ENCODE measurements around the gene CCDC9B. TPM values are rescaled to one million over a fixed set of nuclear protein-coding genes. Genes with fewer than 3 reads are reported as not detected.

The CCDC9B gene
- total RNA-seq, 1 donor from 2014 or later, result 30.1 TPM

DNA sequence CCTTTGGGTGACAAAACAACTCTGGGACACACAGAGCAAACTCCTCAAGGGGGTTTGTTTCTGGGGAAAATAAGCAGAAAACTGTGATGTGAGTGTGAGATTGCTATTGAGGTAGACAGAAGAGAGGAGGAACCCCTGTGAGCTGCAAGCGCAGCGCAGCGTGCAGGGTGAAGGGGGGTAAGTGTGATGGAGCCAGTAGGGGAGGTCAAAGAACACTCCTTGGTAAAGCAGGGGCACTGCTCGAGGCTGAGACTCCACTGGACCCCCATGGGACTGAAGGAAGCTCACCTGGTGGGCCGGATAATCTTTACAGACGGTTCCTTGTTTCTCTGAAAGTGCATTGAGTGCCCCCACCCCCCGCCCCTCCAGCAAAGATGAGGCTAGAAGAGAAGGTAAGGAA is 9.7 kb downstream of the CCDC9B start:
- DNase-seq (ENCODE audit: low read depth), result no peak

DNA sequence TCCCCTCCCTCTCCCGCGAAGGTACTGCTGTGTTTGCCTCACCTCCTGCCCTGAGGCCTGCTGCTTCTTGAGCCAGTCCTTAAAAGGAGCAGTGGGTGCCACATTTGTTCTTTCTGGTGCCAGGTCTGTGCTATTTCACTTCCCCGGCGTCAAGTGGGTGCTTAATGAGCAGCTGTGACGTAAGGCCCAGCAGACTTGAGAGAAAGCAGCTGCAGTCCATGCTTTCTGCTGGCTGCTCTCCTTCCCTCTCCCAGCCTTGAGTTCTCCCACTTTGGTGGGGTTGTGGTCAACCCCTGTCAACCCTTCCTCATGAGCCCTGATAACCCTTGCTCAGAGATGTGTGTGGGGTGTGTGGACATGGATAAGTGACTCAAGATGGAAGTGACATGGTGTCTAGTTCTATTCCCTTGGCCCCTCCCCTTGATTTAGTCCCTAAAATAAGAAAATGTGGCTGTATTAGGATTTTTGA is 10.3 kb downstream of the CCDC9B start:
- DNase-seq (ENCODE audit: low read depth), result peak; percentile 95

DNA sequence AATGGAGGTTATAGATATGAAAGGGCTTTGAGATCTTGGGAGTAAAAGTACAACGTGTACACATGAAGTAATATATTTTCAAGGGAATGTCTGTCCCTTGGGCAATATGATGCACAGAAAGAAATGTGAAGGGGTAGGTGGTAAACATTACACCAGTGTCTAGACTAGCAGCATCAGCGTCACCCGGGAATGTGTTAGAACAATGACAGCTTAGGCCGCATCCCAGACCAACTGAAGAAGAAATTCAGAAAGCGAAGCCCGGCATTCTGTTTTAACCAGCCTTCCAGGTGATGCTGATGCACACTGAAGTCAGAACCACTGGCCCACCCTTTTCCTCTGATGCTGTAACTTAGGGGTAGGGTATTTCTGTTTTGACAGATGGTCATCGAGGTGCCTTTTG is 10.9 kb downstream of the CCDC9B start:
- no peak for DNase-seq (ENCODE audit: low read depth)

DNA sequence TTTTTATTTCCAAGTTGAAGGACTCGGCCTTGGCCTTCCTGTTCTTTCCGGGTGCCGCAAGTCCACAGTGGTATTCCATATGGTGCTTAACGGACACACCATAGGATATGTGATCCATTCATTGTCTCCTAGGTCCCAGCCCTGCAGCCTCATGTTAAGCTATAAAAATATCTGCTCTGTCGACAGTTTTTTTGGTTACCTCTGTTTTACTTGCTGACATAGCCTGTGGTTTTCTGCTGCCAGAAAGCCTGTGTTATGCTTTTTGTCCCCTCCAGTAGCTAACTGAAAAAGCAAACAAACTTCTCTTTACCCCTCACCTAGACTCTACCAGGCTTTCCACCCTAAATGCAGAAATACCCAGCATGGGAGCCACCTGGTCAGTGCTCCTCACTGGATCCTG is 12.0 kb downstream of the CCDC9B start:
- DNase-seq (ENCODE audit: low read depth), result no peak

DNA sequence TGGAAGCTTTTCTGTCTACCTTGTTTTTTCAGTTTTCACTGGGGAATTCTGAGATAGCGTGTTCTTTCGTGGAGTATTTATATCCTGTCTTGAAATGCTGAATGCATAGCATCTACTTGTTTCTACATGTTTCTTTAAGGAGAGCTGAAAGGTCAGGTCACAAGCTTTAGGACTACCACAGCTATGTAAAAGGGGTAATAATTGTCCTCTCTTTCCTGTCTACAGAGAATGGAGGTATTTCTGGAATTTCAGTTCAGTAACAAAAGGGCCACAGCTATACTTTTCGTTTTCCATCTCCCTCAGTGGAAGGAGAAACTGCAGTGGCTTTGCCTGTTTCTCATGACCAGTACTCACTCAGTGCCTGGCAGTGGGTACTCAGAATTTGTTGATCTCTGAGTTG is 12.6 kb downstream of the CCDC9B start:
- no peak for DNase-seq (ENCODE audit: low read depth)

DNA sequence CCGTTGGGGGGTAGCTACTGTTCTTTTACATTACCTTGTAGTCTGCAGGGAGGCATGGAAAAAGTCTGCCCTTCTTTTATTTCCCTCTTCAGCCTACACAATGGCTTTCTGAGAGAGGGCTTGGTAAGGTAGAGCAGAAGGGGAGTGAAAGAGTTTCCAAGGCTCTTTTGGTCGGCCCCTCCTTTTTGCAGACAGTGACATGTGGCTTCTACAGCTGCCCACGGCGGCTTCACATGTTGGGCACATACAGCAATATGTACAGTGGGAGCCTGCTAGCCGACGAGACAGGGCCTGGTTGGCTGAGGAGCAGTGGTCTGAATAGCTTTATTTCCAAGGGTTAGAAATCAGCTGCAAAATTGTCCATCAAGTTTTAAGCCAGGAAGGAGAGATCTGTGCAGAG is 13.3 kb downstream of the CCDC9B start:
- no peak for DNase-seq (ENCODE audit: low read depth)

DNA sequence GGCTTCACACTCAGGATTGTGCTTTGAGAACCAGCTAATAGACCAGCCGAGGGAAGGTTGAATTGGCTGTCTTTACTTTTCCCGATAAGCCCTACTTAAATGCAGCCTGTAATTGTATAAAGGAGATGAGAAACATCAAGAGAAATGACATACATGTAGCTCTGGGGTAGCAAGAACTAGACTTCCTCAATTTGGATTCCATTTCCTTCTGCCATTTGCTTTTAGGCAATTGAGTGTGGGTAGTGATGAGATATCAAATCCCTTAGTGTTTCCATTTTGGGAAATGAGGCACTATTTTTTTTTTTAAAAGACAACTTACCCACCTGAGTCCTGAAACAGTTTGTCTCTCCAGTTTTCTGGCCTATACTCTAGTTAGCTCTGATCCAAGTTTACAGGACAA is 15.0 kb downstream of the CCDC9B start:
- no peak for DNase-seq (ENCODE audit: low read depth)

DNA sequence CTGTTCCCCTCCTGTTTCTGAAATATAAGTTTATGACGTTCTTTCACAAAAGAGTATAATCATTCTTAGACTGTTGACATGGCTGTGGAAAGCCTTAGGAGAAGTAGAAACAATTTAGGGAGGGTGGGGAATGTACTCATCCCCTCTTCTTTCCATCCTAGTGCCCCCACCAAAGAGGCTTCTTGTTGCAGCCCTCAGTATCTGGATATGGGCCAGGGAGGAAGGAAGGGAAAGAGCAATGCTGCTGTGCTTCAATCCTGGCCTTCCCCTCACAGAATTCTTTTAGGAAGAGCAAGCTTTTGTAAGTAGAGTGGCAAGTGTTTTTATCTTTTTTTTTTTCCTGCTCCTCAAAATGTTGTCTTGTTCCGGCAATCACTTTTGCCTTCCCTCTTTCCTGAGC is 15.6 kb downstream of the CCDC9B start:
- DNase-seq (ENCODE audit: low read depth), result no peak

DNA sequence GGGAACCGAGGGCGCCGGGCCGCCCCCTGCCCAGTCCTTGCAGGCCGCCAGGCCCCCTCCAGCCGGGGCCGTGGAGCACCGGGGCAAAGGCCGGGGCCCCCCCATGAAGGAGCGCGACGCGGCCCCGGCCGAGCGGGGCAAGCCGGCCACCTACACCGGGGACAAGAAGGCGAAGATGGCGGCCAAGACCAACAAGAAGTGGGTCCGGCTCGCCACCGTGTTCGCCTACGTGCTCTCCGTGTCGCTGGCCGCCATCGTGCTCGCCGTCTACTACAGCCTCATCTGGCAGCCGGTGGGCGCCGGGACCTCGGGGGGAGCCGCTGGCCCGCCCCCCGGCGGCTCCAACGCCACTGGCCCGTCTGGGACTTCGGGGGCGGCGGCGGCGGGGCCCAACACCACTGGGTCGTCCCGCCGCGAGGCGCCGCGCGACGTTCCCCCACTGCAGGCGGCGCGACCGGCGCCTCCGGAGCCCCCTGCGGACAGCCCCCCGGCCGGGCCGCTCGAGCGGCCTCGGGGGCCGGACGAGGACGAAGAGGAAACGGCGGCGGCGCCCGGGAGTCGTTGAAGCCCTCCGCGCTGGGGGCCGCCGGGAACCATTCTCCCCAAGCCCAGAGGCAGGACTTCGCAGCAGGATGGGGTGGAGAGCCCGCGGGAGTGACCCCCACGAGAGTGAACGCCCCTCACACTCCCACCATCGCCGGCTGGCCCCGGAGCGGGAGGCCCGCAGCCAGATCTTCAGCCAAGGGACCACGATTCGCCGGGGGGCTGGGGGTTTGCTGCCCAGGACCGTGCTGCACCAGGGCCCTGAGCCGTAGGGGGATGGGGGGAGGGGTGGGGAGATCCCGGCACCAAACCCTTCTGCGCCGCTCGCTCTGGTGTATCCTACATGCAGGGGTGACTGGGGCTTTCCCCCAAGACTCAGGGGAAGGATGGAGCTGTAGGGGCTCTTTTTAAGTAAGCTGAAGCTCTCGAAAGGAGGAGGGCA is 16.5 kb downstream of the CCDC9B start:
- no peak for DNase-seq (ENCODE audit: low read depth)

DNA sequence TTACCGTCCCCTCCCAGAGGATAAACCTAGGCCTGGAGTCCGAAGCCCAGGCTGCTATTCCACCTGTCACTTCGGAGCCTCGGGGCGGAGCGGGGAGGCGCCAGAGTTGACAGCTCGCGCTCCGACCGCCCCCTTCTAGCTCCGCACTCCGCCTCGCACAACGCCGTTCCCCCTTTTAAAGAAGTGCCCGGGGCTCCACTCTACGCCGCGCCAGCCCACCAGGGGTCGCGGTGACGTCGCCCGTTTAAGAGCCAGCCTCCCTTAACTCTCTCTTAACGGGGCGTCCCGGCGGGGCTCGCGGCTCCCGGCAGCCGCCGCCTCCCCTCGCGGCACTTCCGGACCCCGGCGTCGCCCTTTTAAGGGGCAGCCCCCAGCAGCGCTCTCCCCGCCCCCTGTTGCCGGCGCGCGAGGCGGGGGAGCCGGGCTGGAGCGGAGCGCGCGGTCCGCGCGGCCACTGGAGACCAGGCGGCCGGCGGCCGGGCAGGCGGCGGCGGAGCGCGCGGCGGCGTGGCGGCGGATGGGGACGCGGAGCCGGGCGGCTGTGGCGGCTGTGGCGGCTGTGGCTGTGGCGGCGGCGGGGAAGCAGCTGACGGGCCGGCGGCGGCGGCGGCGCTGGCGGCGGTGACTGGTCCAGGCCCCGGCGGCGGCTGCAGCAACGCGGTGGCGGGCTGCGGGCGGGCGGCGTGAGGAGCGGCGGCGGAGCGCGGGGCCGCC is 17.3 kb downstream of the CCDC9B start, which contains the start of gene INAFM2:
Gene INAFM2 (plus strand): TSS at position 454 of the 714 bp plus-strand sequence. CDS start 364 bp downstream, outside the sequence.
- peak; percentile 96 for DNase-seq (ENCODE audit: low read depth)

DNA sequence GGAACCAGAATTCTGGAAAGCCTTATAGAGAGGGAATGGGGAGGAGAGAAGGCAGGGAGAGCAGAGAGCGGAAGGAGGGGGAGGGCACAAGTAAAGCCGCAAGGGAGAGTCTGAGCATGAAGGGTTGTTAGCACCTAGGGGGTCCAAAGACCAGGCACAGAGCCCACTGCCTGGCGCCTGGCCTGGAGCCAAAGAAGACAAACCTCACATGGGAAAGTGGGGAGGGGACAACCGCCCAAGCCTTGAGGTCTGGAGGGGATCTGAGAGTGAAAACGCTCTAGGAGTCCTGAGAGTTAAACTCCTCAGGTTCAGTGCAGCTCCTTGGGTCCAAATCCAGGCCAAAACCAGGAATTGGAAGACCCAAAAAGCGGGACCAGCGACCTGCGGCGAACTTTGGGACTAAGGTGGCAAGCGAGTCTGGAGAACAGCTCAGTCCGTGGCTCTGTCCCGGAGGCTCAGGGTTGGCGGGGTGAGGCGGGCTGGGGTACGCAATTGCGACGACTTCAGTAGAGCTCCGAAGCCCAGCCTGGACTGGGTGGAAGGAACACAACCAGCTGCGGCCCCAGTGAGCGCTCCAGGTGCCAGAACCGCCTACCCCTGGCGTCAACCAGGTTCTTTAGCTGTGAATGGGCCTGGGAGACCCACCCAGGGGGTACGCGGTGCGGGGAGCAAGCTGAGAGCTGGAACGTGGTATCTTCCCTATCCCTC is 18.1 kb downstream of the CCDC9B start:
- no peak for DNase-seq (ENCODE audit: low read depth)

DNA sequence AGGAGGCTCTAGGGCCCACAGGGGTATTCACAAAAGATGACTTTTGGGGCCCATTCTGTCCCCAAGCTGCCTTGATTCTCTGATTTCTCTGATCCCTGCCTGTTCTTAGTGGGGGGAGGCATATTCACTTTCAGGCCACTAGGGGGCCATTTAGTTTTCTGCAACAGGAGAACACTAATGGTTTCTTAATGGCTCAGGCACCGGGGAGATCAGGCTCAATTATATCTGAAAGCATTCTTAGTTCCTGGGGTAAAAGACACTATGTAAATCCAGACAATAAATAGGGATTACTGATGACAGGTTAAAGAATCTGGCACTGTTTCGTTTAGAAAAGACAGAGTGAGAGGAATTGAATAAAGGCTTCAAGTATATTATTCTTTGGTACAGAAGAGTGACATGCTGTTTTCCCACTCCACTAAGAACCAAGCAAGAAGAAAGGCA is 19.8 kb downstream of the CCDC9B start:
- peak; percentile 75 for DNase-seq (ENCODE audit: low read depth)

DNA sequence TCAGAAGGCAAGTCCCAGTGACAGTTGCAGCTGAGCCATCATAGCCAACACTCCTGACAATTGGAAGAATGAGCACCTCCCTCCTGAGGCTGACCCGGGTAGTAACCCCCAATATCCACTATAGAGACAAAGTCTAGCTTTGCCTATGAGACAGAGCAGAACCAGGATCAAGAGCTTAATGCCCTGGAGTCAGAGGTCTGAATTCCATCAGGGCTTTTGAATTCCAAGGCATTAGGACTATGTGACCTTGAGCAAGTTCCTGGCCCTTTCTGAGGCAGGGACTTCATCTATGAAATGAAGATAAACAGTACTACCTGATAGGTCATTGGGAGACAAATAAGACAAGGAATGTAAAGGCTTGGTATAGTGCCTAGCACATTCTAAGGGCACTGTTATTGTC is 20.3 kb downstream of the CCDC9B start:
- DNase-seq (ENCODE audit: low read depth), result no peak

DNA sequence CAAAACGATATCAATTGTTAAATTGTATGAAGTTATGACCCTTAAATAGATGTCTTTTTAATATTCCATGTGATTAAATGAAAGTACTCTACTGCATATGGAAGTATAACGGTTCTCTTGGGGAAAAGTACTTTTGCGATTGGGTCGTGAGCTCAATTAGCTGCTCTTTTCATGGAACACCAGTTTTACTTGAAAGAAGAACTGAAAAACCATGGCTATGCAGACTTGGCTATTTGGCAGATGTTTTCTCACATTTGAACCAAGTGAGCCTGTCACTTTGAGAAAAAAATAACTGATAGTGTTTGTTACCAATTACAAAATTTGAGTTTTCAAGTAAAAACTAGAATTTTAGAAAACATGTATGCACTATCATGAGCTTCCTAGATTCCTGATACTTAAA is 23.2 kb downstream of the CCDC9B start:
- DNase-seq (ENCODE audit: low read depth), result no peak

DNA sequence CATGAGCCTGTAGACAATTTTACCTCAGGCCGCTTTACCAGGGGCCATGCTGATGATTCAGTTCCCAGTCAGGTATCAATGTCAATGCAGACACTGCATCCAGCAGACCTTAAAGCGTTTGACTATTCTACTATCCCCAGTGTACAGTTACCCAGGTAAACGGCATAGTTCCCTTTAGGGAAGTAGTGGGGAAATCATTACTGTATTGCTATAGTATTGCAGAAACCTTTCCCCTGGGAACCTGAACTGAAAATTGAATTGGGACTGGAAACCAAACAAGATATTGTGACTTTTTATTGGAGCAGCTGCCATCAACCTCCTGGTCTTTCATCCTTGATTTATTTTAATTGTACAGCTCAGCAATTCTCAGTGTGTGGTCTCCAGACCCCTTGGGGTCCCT is 23.8 kb downstream of the CCDC9B start:
- no peak for DNase-seq (ENCODE audit: low read depth)

DNA sequence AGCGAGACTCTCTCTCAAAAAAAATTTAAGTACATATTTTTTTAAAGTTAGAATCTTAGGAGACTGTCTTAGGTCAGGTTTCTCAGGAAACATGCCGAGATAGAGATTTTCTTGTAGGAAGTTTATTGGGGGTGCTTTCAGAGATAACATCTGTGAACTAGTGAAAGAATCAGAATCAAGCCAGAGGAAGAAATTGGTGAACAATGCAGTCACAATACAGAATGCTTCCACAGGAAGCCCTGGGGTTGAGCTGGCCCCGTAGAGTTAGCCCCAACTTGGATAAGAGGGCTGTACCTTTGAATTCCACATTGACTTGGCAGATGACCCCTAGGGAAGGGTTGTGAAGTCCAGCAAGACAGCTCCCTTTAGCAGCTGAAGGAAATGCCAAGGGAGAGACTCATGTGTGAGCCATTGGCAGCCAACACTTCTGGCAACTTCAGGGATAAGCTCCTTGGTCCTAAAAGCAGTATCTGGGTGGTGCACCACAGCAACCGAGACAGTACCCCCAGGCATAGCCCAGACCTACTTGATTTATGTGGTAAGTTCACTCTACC is 25.9 kb downstream of the CCDC9B start:
- DNase-seq (ENCODE audit: low read depth), result no peak

DNA sequence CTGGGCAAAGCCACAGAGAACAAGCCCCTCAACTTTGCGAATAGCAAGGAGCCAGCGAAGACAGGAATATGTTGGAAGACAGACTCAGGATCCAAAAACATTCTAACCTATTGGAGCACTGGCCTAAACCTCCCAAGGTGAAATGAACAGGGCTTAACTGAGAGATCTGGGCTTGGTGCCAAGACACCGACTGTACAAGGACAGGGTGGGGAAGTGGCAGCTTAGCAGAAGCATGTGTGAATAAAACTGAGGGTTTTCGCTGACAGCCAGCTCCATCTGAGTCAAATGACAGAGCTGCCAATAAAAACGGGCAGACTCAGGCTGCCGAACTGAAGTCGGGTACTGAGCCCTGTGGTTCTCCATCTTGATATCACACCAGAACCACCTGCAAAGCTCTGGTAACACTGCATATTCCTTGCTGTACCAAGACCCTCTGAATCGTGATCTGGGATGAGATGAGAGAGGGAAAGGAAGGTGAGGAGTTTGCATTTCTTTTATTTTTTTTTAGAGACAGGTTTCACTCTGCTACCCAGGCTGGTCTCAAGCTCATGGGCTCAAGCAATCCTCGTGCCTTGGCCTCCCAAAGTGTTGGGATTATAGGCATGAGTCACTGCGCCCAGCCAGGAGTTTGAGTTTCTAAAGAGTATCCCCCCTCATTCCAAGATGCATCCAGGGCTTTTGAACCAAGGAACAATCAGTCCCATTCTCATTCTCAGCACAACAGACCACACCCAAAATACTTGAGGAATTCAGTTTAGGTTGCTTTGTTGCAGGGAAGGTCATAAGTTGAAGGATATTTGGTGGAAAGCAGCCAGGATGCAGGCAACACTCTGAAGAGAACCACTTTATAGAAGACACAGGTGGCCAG is 27.0 kb downstream of the CCDC9B start:
- peak; percentile 55 for DNase-seq (ENCODE audit: low read depth)

DNA sequence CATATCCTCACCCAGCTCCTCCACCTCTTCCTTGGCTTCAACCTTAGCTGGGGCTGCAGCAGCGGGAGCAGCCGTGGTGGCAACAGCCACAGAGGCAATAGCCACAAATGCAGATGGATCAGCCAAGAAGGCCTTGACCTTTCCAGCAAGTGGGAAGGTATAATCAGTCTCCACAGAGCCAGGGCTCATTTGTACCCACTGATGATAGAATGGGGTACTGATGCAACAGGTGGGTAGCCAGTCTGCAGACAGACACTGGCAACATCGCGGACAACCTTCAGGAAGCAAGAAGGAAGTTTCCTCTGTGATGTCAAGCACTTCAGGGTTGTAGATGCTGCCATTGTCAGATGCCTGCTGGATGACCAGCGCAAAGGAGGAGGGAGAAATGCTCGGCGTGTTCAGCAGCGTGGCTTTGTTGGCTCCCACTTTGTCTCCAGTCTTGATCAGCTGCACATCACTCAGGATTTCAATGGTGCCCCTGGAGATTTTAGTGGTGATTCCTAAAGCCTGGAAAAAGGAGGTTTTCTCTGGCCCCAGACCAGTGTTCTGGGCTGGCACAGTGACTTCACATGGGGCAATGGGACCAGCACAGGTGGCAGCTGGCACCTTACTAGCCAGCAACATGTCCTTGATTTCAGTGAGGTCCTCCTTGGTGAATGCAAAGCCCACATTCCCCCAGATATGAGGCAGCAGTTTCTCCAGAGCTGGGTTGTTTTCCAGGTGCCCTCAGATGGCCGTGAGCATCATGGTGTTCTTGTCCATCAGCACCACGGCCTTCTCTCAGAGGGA is 28.2 kb downstream of the CCDC9B start:
- no peak for DNase-seq (ENCODE audit: low read depth)

DNA sequence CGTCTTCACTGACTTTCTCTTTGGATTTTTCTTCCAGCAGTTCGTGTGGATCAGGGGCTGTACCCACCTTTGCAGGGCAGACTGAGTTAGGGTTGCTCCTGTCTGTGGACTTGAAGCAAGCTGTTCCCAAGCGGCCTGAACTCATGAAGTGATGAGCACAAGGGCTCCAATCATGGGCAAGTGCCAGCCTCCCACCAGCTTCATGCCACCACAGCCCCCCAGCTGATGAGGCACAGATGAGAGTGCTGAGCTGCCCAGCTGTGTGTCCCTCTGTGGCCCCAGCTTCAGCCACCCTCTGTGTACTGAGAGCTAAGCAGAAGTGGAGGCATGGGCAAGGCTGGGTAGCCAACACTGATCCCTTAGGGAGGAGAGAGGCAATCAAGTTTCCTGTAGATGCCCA is 29.7 kb downstream of the CCDC9B start:
- DNase-seq (ENCODE audit: low read depth), result no peak
